ENCODE results near the gene PRDM15.

PRDM15 gene

DNA sequence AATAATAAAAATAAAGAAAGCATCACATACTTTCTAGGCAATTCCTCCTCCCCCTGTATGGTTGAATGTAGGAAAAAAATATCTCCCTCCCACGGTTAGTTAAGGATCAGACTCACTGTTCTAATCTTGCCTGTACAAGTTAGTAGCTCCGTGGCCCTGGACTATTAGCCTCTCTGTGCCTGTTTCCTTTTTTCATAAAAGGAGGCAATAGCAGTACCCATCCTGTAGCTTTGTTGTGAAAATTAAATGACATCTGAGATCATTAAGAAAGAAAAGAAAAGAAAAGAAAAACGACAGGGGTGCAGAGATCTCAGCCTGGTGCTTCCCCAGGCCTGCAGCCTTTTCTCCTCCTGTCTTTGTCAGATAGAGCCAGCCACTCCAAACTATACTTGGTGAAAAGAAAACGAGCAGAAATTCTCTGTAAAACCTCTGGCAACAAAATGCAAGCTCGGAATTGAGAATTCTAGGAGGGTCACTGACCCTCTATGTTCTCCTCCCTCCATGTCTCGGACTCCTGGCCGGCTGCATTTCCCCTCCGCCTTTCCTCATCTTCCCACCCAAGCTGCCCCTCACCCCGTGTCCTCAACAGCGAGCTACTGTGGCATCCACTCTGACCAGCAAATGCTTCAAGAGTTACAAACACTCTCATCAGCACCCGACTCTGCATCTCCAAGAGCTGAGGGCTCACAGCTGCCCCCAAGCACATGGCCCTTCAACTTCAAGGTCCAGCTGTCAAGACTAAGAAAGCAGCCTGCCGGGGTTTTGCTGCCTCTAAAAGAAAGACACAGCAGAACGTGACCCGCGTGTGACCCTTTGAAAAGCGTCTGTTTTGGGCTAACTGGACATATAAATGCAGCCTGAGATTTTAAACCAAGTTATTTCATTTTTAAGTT, 125.9 kb downstream of the PRDM15 start:
- Histone ChIP-seq H3K27me3 (ENCODE audit: control insufficient read depth in 1 of 2, insufficient read depth in 2 of 2, low read length in 2 of 2) (no peaks in the 10 kb centered on the region), H3K27ac (ENCODE audit: low read depth, low read length) (no peak overlapping the region), H3K4me3 (ENCODE audit: low read depth in 1 of 2, low read length in 2 of 2) (no peak overlapping the region), H3K36me3 (ENCODE audit: control insufficient read depth in 1 of 2, insufficient read depth in 2 of 2, low read length in 2 of 2) (peaks cover 18 to 52% of the 10 kb centered on the region in 2 donors), H3K9me3 (ENCODE audit: control insufficient read depth in 1 of 2, low read length in 2 of 2) (no peaks in the 10 kb centered on the region), H3K4me1 (ENCODE audit: control insufficient read depth in 1 of 2, insufficient read depth in 2 of 2, low read length in 2 of 2) (peaks cover 13 to 15% of the 10 kb centered on the region in 2 donors), H3K9ac (ENCODE audit: low read depth in 1 of 2, low read length in 2 of 2) (no peak overlapping the region)

DNA sequence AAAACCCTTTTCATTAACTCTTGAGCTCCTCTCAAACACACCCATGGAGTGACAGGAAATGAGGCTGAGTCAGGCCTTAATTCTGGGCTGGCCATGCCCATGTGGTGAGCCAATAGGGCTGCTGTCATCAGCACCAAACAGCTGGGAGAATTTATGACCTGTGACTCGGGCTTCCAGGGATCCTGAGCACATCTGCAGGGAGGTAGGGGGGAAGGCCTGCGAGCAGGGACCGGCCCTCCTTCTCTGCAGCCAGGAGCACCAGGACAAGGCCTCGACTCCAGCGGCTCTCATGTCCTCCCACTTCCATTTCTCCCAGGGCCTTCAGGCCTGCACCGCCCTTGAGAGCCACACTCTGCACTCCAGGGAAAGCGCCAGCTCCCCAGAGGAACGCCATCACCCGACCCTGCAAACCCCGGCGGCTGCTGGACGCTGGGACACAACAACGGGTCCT, 126.9 kb downstream of the PRDM15 start:
- H3K9ac ChIP-seq (ENCODE audit: low read depth in 1 of 2, low read length in 2 of 2) = no peak overlapping the region
- no peaks in the 10 kb centered on the region for H3K9me3 ChIP-seq (ENCODE audit: control insufficient read depth in 1 of 2, low read length in 2 of 2)
- H3K27me3 ChIP-seq (ENCODE audit: control insufficient read depth in 1 of 2, insufficient read depth in 2 of 2, low read length in 2 of 2) = no peaks in the 10 kb centered on the region
- peaks cover 13 to 15% of the 10 kb centered on the region in 2 donors for H3K4me1 ChIP-seq (ENCODE audit: control insufficient read depth in 1 of 2, insufficient read depth in 2 of 2, low read length in 2 of 2)
- H3K27ac ChIP-seq (ENCODE audit: low read depth, low read length) = no peak overlapping the region
- peaks cover 20 to 52% of the 10 kb centered on the region in 2 donors for H3K36me3 ChIP-seq (ENCODE audit: control insufficient read depth in 1 of 2, insufficient read depth in 2 of 2, low read length in 2 of 2)
- H3K4me3 ChIP-seq (ENCODE audit: low read depth in 1 of 2, low read length in 2 of 2) = no peak overlapping the region

DNA sequence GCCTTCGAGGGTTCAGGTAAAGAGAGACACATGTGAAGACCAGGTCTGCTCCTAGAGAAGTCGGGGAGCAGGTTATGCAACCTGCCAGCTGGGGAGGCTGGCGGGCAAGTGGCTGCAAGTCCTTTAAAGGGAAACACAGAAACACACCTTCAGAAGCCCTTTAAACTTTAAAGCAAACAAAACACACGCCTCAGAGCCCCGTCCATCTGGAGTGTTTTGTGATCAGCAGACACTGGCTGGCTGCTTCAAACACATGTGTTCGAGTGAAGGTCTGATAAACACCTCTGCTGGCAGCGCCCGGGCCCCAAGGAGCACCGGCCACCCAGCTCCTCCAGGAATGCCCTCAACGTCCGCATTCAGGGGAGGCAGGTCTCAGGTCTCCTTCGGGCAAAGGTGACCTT, 127.5 kb downstream of the PRDM15 start:
- Histone ChIP-seq H3K4me1 (ENCODE audit: control insufficient read depth in 1 of 2, insufficient read depth in 2 of 2, low read length in 2 of 2) (peaks cover 13 to 15% of the 10 kb centered on the region in 2 donors), H3K27ac (ENCODE audit: low read depth, low read length) (no peak overlapping the region), H3K36me3 (ENCODE audit: control insufficient read depth in 1 of 2, insufficient read depth in 2 of 2, low read length in 2 of 2) (peaks cover 24 to 48% of the 10 kb centered on the region in 2 donors), H3K9me3 (ENCODE audit: control insufficient read depth in 1 of 2, low read length in 2 of 2) (no peaks in the 10 kb centered on the region), H3K27me3 (ENCODE audit: control insufficient read depth in 1 of 2, insufficient read depth in 2 of 2, low read length in 2 of 2) (no peaks in the 10 kb centered on the region), H3K9ac (ENCODE audit: low read depth in 1 of 2, low read length in 2 of 2) (no peak overlapping the region), H3K4me3 (ENCODE audit: low read depth in 1 of 2, low read length in 2 of 2) (no peak overlapping the region)

DNA sequence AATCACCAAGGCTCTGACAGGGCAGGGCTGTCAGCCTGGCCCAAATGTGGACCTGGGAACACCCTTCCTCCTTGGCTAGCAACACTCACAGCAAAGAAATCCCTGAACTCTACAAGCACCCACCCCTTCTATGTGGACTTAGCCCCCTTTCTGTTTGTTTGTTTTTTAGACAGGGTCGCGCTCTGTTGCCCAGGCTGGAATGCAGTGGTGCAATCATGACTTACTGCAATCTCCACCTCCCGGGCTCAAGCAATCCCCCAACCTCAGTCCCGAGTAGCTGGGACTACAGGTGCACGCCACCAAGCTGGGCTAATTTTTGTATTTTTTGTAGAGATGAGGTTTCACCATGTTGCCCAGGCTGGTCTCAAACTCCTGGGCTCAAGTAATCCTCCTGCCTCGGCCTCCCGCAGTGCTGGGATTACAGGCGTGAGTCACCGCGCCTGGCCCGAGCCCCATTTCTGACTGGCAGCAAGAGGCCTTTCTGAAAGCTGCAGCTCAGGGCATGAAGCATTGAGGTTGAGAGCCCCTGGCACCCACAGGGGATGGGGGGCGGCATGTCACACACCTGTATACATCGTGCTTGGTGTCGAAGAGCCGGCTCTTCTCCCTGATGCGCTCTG, 128.5 kb downstream of the PRDM15 start:
- H3K27ac ChIP-seq (ENCODE audit: low read depth, low read length) = no peak overlapping the region
- H3K9me3 ChIP-seq (ENCODE audit: control insufficient read depth in 1 of 2, low read length in 2 of 2) = no peaks in the 10 kb centered on the region
- peaks cover 20 to 45% of the 10 kb centered on the region in 2 donors for H3K36me3 ChIP-seq (ENCODE audit: control insufficient read depth in 1 of 2, insufficient read depth in 2 of 2, low read length in 2 of 2)
- no peaks in the 10 kb centered on the region for H3K27me3 ChIP-seq (ENCODE audit: control insufficient read depth in 1 of 2, insufficient read depth in 2 of 2, low read length in 2 of 2)
- no peak overlapping the region for H3K4me3 ChIP-seq (ENCODE audit: low read depth in 1 of 2, low read length in 2 of 2)
- H3K9ac ChIP-seq (ENCODE audit: low read depth in 1 of 2, low read length in 2 of 2) = no peak overlapping the region
- peaks cover 13 to 15% of the 10 kb centered on the region in 2 donors for H3K4me1 ChIP-seq (ENCODE audit: control insufficient read depth in 1 of 2, insufficient read depth in 2 of 2, low read length in 2 of 2)

DNA sequence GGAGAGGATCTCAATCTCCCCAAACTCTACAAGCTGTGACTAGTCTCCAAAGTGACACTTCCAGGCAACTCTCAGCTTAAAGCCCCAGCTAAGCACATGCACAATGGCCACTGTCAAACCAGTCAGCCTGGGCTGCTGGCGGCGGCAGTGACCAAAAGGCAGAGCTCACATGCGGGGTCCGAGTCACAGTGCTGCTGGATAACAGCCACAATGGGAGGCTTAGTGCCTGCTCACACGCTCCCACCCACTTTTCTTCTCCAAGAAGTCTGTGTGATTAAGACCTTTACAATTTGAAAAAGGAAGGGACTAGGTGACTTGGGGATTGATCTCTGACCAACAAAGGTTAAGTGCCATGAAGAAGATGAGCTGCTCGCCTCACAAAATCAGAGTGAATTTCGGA, 129.1 kb downstream of the PRDM15 start:
- no peak overlapping the region for H3K27ac ChIP-seq (ENCODE audit: low read depth, low read length)
- no peaks in the 10 kb centered on the region for H3K9me3 ChIP-seq (ENCODE audit: control insufficient read depth in 1 of 2, low read length in 2 of 2)
- H3K9ac ChIP-seq (ENCODE audit: low read depth in 1 of 2, low read length in 2 of 2) = no peak overlapping the region
- peaks cover 17 to 41% of the 10 kb centered on the region in 2 donors for H3K36me3 ChIP-seq (ENCODE audit: control insufficient read depth in 1 of 2, insufficient read depth in 2 of 2, low read length in 2 of 2)
- peaks cover 13 to 15% of the 10 kb centered on the region in 2 donors for H3K4me1 ChIP-seq (ENCODE audit: control insufficient read depth in 1 of 2, insufficient read depth in 2 of 2, low read length in 2 of 2)
- H3K27me3 ChIP-seq (ENCODE audit: control insufficient read depth in 1 of 2, insufficient read depth in 2 of 2, low read length in 2 of 2) = no peaks in the 10 kb centered on the region
- no peak overlapping the region for H3K4me3 ChIP-seq (ENCODE audit: low read depth in 1 of 2, low read length in 2 of 2)

DNA sequence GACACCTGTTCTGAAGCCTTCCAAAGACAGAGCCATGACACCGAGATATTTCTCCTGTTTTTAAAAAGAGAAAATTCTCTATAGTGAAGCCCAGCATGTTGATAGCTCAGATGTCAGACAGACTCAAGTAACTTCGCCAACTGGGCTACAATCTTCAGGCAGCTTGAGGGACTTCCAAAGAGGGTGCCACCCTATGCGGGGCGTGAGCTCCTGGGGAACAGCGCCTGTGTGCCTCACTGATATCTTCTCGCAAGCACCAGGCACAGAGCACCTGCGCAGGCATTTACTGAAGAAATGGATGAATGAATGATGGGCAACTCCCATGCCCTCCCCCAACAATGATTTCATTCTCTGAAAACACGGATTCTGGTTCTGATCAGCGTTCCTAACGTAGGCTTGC, 129.9 kb downstream of the PRDM15 start:
- Histone ChIP-seq H3K27ac (ENCODE audit: low read depth, low read length) (no peak overlapping the region), H3K4me1 (ENCODE audit: control insufficient read depth in 1 of 2, insufficient read depth in 2 of 2, low read length in 2 of 2) (peaks cover 13 to 15% of the 10 kb centered on the region in 2 donors), H3K27me3 (ENCODE audit: control insufficient read depth in 1 of 2, insufficient read depth in 2 of 2, low read length in 2 of 2) (no peaks in the 10 kb centered on the region), H3K9me3 (ENCODE audit: control insufficient read depth in 1 of 2, low read length in 2 of 2) (no peaks in the 10 kb centered on the region), H3K36me3 (ENCODE audit: control insufficient read depth in 1 of 2, insufficient read depth in 2 of 2, low read length in 2 of 2) (peaks cover 17 to 41% of the 10 kb centered on the region in 2 donors), H3K9ac (ENCODE audit: low read depth in 1 of 2, low read length in 2 of 2) (no peak overlapping the region), H3K4me3 (ENCODE audit: low read depth in 1 of 2, low read length in 2 of 2) (no peak overlapping the region)
